Kidney (tissue), 14 donors: ENCODE data around the gene DEFB114. TPM values are rescaled to one million over a fixed set of nuclear protein-coding genes. Genes with fewer than 3 reads are reported as not detected.
A peak's percentile ranks its signal among the peaks of the same experiment; 100 is the strongest.

Experiments used
- DNase-seq, 5 donors: peaks; one replicate each; pipeline ENCODE4 v3.0.0-alpha.2; 2013 to 2020
- FAIRE-seq: peaks from 2 replicates; lab custom pipeline; 2012; peaks lifted over from hg19 to GRCh38; lab: Jason Lieb, UNC
- H3K27ac ChIP-seq, 2 donors: one replicate each; pipeline ENCODE4 v1.7.0; 2013; ENCODE audit warnings: low read depth in 2 of 2, low read length in 2 of 2, inconsistent platforms in 1 of 2
- H3K27me3 ChIP-seq: one replicate; pipeline ENCODE4 v1.7.1; 2013; ENCODE audit warnings: low read length, inconsistent platforms; ENCODE audit not compliant: control insufficient read depth, insufficient read depth
- H3K36me3 ChIP-seq, 3 donors: one replicate each; pipeline versions ENCODE4 v1.7.0 to v1.7.1; 2013; ENCODE audit warnings: low read length in 3 of 3, control low read depth in 1 of 3, inconsistent platforms in 1 of 3; ENCODE audit not compliant: insufficient read depth in 3 of 3, control insufficient read depth in 2 of 3
- H3K4me1 ChIP-seq, 3 donors: one replicate each; pipeline versions ENCODE4 v1.7.0 to v1.7.1; 2013; ENCODE audit warnings: low read length in 3 of 3, inconsistent platforms in 1 of 3, low read depth in 1 of 3; ENCODE audit not compliant: control insufficient read depth in 2 of 3, insufficient read depth in 2 of 3
- H3K4me3 ChIP-seq, 3 donors: one replicate each; pipeline versions ENCODE4 v1.7.0 to v1.8.1; 2013; ENCODE audit warnings: low read length in 3 of 3, control low read depth in 1 of 3, inconsistent platforms in 1 of 3
- H3K9ac ChIP-seq, 3 donors: one replicate each; pipeline versions ENCODE4 v1.7.0 to v1.7.1; 2013; ENCODE audit warnings: low read length in 3 of 3, control low read depth in 1 of 3, inconsistent platforms in 1 of 3
- H3K9me3 ChIP-seq, 3 donors: one replicate each; pipeline versions ENCODE4 v1.7.0 to v1.7.1; 2013; ENCODE audit warnings: low read length in 3 of 3, control low read depth in 1 of 3, inconsistent platforms in 1 of 3; ENCODE audit not compliant: control insufficient read depth in 2 of 3, insufficient read depth in 1 of 3
- CTCF ChIP-seq: IDR thresholded peaks from 3 replicates; pipeline ENCODE4 v1.5.1; 2012; ENCODE audit warnings: mild to moderate bottlenecking, moderate library complexity, borderline replicate concordance; ENCODE audit not compliant: insufficient read depth; ENCODE audit errors: extremely low read depth
- intact Hi-C: fragments of 100-400 bp; cut with DNase I; formaldehyde crosslinking; loops from one replicate; pipeline ENCODE4 v1.11.1; 2022
- polyA plus RNA-seq: library from polyadenylated mRNA; stranded (reverse); fragments of 350-450 nt; fragmentation: Illumina TruSeq; extraction: RNeasy Lipid Tissue Mini Kit (QIAGEN cat#74804); gene quantifications from one replicate; pipeline ENCODE4 v1.2.3, GENCODE V29; 2014; ENCODE audit warnings: low read depth, low replicate concordance; ENCODE audit not compliant: insufficient read depth
- total RNA-seq: library from RNA; stranded (reverse); fragmentation: NEBNext Ultra II Directional; extraction: Animal tissue kit (Norgen Biotek cat#: 25700); gene quantifications from one replicate; pipeline ENCODE4 v1.2.1, GENCODE V29; 2021
- donor health status: control.
- donor health status: control.
- donor health status: control.
- donor health status: control.
- donor health status: control.
- donor health status: DM: yes; HTN: yes; CAD: no.
- donor health status: Normal renal cell carcinoma (clear cell type).

Gene DEFB114
- total and polyA plus RNA-seq, 2 donors from 2014 or later: not detected

- Histone ChIP-seq H3K36me3 (no peaks in the 10 kb centered on the region), H3K27ac (no peak overlapping the region), H3K9ac (no peak overlapping the region), H3K4me3 (no peak overlapping the region), H3K27me3 (no peaks in the 10 kb centered on the region), H3K4me1 (no peaks in the 10 kb centered on the region), H3K9me3 (no peaks in the 10 kb centered on the region)
- intact Hi-C loops: no loop called here
- FAIRE-seq: no peak
- DNase-seq: peak in 1 of 5 donors; percentile 69
- no peak for TF ChIP-seq CTCF
Measured at GRCh38 chr6:49933526-49933925, 30.4 kb downstream of the DEFB114 start.

- Histone ChIP-seq H3K27me3 (no peaks in the 10 kb centered on the region), H3K4me1 (no peaks in the 10 kb centered on the region), H3K9ac (no peak overlapping the region), H3K27ac (no peak overlapping the region), H3K36me3 (no peaks in the 10 kb centered on the region), H3K4me3 (no peak overlapping the region), H3K9me3 (no peaks in the 10 kb centered on the region)
- FAIRE-seq (no peak), DNase-seq (no peak)
- no peak for TF ChIP-seq CTCF
- intact Hi-C loops: no loop called here
Measured at GRCh38 chr6:49929340-49929739, 34.6 kb downstream of the DEFB114 start.

GRCh38 chr6:49923826-49924225 is 40.1 kb downstream of the DEFB114 start:
- H3K36me3 ChIP-seq: no peaks in the 10 kb centered on the region
- no peak overlapping the region for H3K4me3 ChIP-seq
- intact Hi-C loops: no loop called here
- H3K27me3 ChIP-seq: no peaks in the 10 kb centered on the region
- DNase-seq: peak in 2 of 5 donors; percentile 44 to 45
- no peaks in the 10 kb centered on the region for H3K9me3 ChIP-seq
- no peak for TF ChIP-seq CTCF
- no peaks in the 10 kb centered on the region for H3K4me1 ChIP-seq
- no peak for FAIRE-seq
- H3K27ac ChIP-seq: no peak overlapping the region
- H3K9ac ChIP-seq: no peak overlapping the region
